NCI-H146 treated with DMSO at 0.1 percent for 48 hours (cell line): ENCODE measurements around the gene PPM1J.

Source experiments
- DNase-seq: peaks from one replicate; lab custom pipeline; 2025; ENCODE audit not compliant: unreplicated experiment; lab: John Stamatoyannopoulos, UW

Gene PPM1J

DNA sequence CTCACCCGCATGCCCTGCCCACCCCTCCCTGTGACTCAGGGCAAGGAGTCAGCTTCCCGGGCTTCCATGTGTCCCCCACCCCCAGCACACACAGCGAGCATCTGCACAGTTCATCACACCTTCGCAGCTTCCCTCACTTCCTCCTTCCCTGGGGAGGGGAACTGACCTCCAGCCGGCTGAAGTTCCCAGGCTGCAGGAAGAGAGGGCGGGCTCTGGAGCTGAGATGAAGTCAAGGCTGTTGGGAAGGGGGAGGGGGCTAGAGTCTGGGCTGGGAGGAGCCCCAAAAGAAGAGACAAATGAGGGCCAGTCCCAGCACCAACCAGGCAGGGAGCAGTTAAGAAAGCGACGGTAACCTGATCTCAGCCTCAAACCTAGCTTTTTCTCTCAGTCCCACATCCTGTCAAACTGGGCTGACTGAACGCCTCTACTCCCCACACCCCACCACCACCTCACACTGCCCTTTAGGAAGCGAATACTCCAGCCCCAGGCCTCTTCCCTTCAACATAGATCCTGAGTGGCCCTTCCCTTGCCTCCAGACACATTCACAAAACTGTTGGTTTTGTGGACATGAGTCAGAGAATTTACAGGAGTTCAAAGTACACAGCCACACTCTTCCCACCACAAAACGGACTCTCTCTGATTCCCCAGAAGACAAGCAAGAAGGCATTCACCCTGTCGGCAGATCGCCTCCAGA, 10.1 kb downstream of the PPM1J start:
- DNase-seq: peak; percentile 60

DNA sequence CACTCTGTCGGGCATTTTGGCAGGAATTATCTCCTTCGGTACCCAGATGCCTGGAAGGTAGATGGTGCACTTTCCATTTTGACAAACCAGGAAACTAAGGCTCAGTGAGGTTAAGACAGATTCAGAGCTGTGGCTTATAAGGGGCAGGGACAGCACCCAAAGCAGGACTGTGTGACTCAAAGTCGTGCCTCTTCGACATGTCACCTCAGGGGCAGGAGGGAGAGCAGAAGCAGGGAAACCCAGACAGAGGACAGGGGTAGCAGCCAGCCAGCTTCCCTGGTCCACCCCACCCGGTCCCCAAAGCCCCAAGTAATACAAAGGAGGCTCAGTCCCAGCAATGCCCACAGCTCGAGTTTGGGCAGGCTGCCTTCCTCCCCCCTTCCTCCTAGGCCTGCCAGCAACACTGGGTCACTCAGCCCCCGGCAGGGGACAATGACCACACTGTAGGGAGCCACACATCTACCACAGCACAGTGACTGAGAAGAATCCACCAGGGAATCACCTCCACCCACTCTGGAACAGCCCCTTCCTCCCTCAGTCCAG, 10.7 kb downstream of the PPM1J start:
- DNase-seq: no peak

DNA sequence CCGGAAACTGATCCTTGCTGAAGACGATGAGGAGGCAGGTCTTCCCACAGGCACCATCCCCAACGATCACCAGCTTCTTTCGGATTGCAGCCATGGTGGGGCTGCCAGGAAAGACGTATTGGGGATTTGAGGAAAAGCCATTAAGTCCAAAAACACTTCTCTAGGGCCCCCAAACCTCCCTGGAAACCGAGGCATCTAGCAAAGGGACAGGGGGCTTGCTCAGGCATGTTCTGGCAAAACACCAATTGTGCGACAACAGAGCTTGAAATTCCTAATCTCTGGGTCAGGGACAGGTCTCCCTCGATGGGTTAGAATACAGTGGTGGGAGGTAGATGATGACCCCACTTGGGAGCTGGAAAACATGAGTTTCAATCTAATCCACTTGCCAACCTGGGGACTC, 11.4 kb downstream of the PPM1J start:
- DNase-seq: no peak

DNA sequence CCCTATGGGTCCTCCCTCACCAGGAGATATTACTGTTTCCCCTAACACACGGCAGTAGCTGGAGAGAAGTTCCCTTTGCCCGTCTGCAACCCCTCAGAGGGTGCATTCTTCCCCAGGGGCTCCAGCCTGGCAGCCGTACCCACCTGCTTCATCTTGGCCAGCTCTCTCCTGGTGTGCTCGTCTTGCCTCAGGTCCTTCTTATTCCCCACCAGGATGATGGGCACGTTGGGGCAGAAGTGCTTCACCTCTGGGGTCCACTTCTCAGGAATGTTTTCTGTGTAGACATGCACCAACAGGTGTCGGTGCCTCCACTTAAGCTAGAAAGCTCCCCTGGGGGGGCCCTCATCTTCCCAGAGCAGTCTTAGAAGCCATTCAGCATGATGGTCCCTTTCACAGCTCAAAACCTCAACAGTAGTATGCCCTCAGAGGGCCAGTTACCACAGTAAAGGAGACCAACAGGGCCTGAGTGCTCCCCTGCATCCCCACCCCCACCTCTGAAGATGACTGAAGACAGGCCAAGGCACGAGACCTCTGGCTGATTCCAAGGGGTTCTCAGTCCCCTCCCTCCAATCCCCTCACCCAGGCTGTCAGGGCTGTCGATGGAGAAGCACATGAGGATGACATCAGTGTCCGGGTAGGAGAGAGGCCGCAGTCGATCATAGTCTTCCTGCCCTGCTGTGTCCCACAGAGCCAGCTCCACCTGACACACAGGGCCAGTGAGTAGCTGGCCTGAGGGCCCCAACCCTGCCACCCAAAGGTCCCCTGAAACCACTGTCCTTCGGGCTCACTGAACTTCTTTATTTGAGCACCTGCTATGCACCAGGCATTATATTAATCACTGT, 12.5 kb downstream of the PPM1J start:
- DNase-seq: no peak

DNA sequence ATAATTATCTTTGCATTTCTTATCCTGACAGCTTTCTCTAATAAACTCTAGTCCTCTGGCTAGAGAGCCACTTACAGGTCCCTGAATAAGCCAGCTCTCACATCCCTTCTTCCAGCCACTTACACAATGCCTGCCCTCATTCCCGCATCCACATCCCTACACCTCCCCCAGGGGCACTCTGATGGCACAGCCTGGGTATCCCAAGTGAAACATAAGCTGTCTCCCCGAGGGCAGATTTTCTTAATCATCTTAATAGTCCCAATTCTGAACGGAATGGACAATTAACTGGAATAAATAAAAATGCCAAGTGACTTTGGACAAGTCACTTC, 13.1 kb downstream of the PPM1J start:
- no peak for DNase-seq

DNA sequence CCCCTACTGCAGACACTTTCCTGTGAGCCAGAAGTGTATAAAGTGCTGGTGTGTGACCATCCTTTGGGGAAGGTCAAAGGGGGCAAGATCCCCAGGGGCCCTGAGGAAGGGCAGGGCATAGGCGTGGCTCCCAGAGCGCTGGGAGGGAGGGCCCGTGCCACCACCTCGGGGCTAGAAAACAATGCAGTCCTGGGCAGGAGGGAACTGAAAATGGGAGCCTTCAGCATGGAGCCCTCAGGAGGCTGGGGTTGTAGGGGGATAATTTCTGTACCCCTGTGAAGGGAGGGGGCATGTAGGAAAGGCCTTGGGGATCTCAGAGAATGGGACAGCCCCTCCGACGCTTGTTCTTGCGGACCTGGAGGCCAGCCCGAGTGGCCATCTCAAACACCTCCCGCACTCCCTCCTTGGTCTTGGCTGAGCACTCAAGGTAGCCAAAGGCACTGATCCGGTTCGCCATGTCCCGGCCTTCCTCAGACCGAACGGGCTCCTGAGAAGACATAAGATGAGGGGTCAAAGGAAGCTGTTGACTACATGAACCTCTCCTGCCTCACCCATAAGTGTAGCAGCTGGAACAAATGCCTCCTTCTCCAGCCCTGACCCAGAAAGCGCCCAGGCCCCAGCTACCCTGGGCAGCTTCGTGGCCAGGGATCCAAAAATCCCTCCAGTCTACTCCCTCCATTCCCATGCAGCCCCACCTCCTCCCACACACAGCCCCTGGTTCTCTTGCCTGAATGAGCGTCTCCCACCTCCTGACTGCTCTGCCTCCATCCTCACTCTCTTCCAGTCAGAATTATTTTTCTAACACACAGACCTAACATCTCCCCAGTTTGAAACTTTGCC, 13.7 kb downstream of the PPM1J start:
- DNase-seq: no peak

DNA sequence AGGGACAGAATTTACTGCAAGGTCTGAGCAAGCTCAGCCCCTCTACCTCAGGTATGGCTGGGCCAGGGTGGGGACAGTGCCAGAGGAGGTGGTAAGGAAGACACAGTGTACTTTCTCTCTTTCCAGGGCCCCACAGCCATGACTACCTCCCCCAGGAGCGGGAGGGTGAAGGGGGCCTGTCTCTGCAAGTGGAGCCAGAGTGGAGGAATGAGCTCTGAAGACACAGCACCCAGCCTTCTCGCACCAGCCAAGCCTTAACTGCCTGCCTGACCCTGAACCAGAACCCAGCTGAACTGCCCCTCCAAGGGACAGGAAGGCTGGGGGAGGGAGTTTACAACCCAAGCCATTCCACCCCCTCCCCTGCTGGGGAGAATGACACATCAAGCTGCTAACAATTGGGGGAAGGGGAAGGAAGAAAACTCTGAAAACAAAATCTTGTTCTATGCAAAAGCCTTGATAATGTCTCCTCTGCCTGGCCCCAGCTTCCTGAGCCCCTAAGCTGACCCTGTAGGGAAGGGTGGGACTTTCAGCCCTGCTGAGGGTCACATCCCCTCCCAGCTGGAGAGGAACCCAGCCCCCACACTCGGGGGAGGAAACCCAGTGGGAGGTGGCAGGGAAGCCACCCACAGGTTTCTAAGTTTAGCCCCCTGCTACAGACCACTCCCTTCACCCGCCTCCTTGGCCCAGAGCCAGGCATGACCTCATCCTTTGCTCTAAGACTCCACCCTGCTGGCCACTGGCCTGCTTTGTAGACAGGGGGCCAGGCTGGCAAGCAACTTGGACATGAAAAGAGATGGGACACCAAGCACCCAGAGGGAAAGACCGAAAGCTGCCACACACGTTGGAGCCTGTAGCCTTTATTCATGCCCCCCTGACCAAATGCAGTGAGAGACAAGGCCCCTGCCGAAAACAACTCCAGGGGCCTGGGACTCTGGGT, 14.6 kb downstream of the PPM1J start:
- DNase-seq: peak; percentile 41

DNA sequence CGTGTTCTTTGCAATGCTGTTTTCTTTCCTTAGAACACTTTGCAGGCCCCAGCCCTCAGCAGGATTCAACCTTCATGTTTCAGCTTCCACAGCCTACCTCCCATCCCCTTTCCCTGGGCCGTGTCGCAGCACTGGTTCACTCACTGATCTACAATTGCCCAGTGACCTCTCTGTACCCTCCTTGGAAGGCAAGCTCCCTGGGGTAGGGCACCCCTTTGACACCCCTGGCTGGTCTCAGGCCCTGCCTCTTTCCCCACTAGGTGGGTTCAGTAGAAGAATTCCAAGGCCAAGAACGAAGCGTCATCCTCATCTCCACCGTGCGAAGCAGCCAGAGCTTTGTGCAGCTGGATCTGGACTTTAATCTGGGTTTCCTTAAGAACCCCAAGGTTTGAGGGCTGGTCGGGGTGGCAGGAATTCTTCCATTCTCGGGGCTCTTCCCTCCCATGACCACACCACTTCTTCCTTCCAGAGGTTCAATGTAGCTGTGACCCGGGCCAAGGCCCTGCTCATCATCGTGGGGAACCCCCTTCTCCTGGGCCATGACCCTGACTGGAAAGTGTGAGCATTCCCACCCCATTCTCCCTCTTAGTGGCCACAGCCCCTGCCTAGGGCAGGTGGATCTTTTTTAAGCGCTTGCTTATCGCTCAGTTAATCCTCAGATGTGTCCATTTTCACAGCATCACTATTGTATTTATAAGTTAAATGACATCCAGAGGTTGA, 15.5 kb downstream of the PPM1J start:
- DNase-seq: no peak

DNA sequence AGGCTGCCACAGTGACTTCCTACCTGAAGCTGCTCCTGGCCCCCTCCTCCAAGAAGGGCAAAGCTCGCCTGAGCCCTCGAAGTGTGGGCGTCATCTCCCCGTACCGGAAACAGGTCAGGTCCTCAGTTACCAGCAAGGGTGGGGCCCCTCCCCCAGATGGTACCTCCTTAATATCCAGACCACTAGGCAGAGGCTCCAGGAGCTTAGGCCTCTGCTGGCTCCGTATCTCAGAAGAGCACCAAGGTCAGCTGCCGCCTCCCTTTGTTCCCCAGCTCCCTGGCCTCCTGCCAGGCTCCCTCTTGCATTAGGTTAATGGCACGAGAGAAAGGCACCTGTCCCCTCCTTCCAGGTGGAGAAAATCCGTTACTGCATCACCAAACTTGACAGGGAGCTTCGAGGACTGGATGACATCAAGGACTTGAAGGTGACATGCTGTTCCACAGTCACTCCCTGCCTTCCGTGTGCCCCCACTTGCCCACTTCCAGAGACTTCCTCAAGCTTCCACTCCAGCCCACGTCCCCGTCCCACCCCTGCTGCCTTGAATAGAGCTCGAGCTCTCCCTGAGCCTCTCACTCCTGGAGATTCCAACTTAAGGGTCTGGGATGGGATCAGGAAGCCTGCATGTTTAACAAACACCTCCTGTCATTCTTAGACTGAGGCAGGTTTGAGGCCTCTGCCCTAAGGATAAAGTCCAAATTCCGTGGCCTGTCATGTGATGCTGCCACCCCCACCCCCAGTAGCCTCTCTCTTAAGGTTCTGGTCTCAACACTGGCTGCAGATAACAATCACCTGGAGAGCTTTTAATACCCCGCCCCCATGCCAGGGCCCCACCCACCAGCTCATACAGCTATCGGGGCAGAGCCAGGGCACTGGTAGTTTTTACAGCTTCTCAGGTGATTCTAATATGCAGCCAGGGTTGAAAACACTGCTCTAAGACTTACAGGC, 16.5 kb downstream of the PPM1J start:
- no peak for DNase-seq

DNA sequence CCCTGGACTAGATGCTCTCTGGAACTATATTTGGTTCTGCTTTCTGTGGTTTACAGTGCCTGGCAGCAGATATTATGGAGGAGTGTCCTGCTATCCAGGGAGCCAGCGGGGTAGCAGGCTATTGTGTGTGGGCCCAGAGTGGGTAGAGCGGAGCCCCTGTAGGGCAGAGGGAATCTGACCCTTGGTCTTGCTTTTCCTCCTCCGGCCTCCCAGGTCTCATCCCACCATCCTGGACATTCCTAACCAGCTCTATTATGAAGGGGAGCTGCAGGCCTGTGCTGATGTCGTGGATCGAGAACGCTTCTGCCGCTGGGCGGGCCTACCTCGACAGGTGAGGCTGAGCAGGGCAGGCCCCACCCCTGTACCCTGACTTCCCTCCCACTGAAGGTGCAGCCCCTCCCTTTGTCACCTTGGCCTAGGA, 17.3 kb downstream of the PPM1J start:
- no peak for DNase-seq

DNA sequence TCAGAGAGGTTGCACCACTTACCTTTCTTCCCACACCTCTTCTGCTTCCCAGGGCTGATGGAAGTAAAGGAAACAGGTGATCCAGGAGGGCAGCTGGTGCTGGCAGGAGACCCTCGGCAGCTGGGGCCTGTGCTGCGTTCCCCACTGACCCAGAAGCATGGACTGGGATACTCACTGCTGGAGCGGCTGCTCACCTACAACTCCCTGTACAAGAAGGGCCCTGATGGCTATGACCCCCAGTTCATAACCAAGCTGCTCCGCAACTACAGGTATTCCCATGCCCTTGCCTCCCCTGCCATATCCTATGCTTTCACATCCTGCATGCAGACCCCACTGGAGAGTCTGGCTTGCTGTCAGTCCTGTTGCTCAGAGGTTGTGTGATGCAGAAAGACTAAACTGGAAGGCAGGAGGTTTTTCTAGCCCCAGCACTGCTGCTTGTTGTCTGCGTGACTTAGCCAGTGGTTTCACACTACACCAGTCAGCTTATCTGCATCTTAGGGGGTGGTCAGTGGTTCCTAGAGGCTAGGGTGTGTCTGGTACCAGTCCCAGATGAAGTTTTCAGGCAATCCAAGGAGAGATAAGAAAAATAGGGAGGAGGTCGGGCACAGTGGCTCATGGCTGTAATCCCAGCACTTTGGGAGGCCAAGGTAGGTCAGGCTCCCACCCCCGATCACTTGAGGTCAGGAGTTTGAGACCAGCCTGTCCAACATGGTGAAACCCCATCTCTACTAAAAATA, 18.4 kb downstream of the PPM1J start:
- no peak for DNase-seq

DNA sequence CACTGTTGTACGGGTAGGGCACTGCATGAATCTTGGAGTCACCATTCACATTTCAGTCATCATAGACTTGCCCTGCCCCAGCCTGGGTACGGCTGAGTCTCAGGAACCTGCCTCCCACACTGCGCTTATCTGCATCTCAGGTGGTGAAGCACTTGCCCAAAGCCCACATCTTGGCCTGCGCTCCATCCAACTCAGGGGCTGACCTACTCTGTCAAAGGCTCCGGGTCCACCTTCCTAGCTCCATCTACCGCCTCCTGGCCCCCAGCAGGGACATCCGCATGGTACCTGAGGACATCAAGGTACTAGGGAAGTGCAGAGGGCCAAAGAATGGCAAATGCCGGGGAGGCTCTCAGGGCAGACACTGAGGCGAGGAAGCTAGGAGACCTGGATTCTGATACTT, 19.9 kb downstream of the PPM1J start:
- DNase-seq: no peak

DNA sequence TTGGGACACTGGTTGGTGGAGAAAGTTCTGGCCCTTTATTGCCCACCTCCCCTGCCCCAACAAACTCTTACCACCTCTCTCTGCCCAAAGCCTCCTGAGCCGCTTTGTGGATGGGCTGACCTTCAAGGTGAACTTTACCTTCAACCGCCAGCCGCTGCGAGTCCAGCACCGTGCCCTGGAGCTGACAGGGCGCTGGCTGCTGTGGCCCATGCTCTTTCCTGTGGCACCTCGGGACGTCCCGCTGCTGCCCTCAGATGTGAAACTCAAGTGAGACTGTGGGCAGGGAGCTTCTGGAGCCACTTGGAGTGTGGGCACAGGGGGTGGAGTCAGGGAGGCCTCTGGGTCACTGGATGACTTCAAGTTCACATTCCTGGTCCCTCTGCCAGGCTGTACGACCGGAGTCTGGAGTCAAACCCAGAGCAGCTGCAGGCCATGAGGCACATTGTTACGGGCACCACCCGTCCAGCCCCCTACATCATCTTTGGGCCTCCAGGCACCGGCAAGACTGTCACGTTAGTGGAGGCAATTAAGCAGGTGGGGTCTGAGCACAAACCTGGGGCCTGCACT, 20.7 kb downstream of the PPM1J start:
- DNase-seq: no peak

DNA sequence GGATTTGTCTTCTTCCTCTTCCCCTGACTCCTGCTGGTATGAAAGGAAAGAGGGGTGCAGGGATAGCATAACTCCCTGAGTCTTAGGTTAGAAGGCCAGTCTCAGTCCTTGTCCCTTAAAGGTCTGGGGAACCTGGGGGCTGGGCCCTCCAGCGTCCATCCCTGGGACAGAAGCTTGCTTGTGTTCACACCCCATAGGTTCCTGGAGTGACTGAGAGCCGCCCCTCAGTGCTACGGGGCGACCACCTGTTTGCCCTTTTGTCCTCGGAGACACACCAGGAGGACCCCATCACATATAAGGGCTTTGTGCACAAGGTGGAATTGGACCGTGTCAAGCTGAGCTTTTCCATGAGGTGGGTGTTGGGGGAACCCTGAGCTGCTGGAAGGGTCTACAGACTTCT, 21.3 kb downstream of the PPM1J start:
- DNase-seq: no peak

DNA sequence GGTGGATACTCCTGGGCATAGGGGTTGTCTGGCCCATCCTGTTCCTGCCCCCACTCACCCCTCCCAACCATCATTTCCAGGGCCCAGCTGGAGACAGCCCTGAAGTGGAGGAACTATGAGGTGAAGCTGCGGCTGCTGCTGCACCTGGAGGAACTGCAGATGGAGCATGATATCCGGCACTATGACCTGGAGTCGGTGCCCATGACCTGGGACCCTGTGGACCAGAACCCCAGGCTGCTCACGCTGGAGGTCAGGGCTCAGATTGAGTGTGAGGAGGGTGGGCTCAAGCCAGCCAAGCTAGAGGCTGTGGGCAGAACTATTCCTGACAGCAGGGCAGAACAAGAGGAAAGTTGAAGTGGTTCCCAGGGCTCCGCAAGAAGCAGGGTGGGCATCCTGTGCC, 22.5 kb downstream of the PPM1J start:
- DNase-seq: no peak

DNA sequence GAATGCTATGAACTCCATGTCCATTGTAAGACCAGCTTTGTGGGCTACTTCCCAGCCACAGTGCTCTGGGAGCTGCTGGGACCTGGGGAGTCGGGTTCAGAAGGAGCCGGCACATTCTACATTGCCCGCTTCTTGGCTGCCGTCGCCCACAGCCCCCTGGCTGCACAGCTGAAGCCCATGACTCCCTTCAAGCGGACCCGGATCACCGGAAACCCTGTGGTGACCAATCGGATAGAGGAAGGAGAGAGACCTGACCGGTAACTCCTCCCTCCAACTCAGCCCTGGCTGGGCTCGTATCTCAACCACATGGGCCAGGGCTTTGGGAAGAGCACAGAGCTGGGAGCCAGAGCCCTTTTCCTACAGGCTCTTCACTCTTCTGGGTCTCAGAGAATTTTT, 25.3 kb downstream of the PPM1J start:
- DNase-seq: no peak

DNA sequence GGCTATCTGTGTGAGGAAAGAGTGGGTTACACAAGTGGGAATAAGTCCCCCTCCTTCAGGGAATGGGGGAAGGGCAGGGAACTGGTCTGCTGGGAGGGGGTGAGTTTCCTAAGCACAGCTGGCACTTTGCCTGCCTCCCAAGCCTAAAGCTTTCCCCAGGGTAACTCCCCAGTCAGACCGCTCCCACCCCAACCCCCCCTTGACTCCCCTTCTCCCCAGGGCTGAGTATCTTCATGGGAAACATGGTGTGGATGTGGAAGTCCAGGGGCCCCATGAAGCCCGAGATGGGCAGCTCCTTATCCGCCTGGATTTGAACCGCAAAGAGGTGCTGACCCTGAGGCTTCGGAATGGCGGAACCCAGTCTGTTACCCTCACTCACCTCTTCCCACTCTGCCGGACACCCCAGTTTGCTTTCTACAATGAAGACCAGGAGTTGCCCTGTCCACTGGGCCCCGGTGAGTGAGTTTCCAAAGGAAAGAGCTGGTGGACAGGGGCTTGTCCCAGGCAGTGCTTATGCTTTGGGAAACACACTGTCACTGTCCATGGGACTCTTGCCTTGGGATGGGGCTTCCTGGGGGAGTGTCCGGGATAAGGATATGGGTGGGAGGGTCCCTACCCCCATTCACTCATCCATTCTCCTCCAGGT, 25.8 kb downstream of the PPM1J start:
- DNase-seq: no peak
